Measurements from ENCODE around the gene GNB2. TPM values are rescaled to one million over a fixed set of nuclear protein-coding genes. Genes with fewer than 3 reads are reported as not detected.
"Not testable (repeated sequence)": the region's sequence is repeated elsewhere in the genome, so short reads cannot be mapped to it uniquely, and the experiment has no call there.

Gene GNB2
- total and polyA plus RNA-seq, 5 donors: 115 to 160 (median 131) TPM

DNA sequence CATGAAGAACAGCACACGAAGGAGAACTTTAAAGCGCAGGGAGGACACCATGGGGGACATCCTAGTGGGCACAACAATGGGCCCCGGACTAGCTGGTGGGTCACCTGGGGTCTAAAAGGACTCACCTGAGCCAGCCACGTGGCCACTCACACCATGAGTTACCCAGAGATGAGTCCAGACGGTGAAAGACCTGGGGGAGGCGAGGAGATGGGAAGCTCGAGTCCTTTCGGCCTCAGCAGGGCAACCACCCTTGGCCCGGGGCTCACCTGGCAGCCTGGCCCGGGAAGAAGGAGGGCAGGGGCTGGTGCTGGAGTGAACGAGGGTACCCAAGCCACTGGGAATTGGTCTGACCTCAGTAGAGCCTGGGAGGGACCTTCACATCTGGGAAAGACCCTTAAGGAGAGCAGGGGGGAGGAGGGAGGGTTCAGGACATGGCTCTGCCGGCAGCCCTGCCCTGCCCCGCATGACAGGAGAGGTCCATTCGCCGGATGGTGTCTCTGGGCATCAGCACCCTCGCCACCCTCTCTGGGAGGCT lies 14.9 kb downstream of the GNB2 start:
- DNase-seq (no peak), ATAC-seq (no peak)
- no peaks in the 10 kb centered on the region for H3K27me3 ChIP-seq (ENCODE audit: control insufficient read depth, insufficient read depth)
- no peak overlapping the region for H3K4me3 ChIP-seq (ENCODE audit: low read length)
- H3K4me1 ChIP-seq (ENCODE audit: control insufficient read depth, insufficient read depth, low read length): peaks cover 6% of the 10 kb centered on the region
- H3K9me3 ChIP-seq (ENCODE audit: control insufficient read depth, low read length): no peaks in the 10 kb centered on the region
- intact Hi-C loops (cut with DNase I): loop anchor here in 2 of 4 donors (10.0 kb wide), 4 partner anchors 84 to 224 kb away; partner anchors contain the start of genes PCOLCE (in 1 of the 2), SPACDR (in 1 of the 2) and TSC22D4 (in 1 of the 2)
- 78% methylated on average over 16 of the region's 16 CpGs for WGBS
- no peak overlapping the region for H3K27ac ChIP-seq (ENCODE audit: low read length)

DNA sequence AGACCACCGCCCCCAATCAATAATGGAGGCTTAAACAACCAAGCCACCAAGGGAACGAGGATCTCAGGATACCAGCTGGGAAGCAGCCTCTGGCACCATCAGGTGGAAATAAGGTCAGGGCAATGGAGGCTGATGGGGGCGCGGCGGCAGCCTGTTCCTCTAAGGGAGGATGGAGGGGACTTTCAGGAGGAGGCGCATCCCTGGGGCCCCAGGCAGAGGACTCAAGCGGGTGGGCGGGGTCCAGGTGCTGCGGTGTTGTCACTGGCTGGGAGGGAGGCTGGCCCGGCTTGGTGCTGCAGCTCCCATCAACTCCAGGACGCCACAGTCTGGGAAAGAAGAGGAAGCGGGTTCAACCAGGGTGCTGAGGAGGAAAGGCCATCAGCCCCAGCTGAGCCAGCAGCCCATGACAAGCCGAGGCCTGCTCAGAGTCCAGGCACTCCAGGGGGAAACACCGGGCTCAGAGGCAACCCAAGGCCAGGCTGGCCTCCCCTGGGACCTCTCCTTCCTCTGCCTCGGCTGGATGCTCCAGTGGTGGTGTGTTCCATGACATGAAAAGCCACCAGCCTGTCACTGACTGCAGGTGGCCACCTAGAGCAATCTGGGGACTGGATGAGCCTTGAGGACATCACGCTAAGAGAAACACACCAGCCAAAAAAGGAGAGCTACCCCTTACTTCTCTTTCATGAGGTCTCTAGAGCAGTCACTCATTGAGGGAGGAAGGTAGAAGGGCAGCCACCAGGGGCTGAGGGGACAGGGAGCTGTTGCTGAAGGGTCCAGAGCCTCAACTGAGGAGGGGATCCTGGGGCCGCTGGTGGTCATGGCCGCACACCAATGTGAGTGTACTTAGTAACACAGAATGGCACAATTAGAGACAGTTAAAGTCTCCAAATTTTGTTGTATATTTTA lies 15.9 kb downstream of the GNB2 start:
- Histone ChIP-seq H3K4me3 (ENCODE audit: low read length) (no peak overlapping the region), H3K4me1 (ENCODE audit: control insufficient read depth, insufficient read depth, low read length) (peaks cover 6% of the 10 kb centered on the region), H3K27ac (ENCODE audit: low read length) (no peak overlapping the region), H3K27me3 (ENCODE audit: control insufficient read depth, insufficient read depth) (no peaks in the 10 kb centered on the region), H3K9me3 (ENCODE audit: control insufficient read depth, low read length) (no peaks in the 10 kb centered on the region)
- intact Hi-C loops (cut with DNase I): loop anchor here (5.0 to 10.0 kb wide), 7 partner anchors 67 to 225 kb away; partner anchors contain the start of genes SPACDR (in 3 of the 4), PCOLCE (in 1 of the 4), SLC12A9 (in 1 of the 4) and TSC22D4 (in 1 of the 4)
- ATAC-seq: no peak
- DNase-seq: no peak
- WGBS: 80% methylated on average over 18 of the region's 18 CpGs

DNA sequence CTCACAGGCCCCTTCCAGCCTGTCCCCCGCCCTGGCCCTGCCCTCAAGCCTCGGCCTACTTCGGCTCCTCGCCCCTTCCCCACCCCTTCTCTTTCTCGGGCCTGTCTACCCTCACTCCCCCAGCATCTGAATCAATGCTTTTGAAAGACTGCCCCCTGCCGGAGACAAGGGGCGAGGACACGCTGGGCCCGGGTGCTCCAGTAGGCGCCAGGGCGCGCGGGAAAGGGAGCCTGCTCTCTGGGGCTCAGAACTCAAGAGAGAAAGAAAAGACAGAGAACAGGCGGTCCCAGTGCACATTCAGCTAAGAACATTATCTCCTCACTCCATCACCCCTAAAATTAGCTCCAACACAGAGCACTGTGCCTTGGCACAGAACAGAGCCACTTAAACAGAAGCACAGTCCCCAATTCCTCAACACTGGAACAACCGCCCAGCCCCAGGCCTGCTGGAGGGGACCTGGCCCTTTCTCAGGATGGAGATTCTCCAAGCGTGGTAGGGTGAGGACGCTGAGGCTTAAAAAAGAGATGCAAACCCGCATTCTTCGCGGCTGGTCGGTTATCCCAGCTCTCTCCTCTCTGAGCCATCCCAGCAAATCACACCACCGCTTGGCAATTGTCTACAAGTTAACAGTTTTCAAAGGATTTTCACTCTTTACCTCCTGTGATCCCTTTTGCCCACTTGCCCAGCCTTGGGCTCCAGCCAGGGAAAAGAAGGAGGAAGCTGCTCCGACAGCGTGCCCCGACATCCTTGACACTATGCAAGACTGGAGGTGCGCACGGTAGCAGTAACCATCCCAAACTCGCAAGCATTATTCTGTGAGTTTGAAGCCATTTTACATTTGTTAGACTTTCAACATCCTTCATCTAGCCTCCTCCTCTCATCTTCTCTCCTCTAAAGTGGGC lies 18.4 kb downstream of the GNB2 start:
- peaks cover 6% of the 10 kb centered on the region for H3K4me1 ChIP-seq (ENCODE audit: control insufficient read depth, insufficient read depth, low read length)
- intact Hi-C loops (cut with DNase I): loop anchor here (5.0 to 10.0 kb wide), 4 partner anchors 70 to 227 kb away; partner anchors contain the start of genes SPACDR (in 2 of the 4) and SLC12A9 (in 1 of the 4)
- H3K27ac ChIP-seq (ENCODE audit: low read length): peak overlapping the region; percentile 1

DNA sequence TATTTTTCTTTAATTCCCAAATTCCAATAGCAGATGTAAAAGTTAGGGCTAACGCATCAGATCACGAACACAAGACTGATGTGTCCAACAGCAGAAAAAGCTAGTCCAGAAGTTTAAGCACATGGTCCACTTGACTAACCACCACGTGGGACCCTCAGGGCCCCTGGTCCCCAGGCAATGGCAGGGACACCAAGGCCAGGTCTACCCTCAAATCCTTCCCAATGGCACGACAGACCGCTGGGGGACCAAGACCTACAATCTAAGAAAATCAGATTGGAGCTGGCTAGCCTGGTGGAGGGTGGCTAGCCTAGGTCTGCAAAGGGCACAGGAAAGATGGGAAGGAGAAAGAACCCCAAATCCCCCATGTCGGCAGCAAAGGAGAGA lies 19.0 kb downstream of the GNB2 start:
- intact Hi-C loops (cut with DNase I): loop anchor here (5.0 to 10.0 kb wide), 4 partner anchors 70 to 228 kb away; partner anchors contain the start of genes SPACDR (in 2 of the 4) and SLC12A9 (in 1 of the 4)
- 46% methylated on average over 6 of the region's 6 CpGs for WGBS
- no peak overlapping the region for H3K27ac ChIP-seq (ENCODE audit: low read length)

More for the DNA sequence above, 18.4 kb downstream of the GNB2 start:
- Histone ChIP-seq H3K4me3 (ENCODE audit: low read length) (no peak overlapping the region), H3K27me3 (ENCODE audit: control insufficient read depth, insufficient read depth) (no peaks in the 10 kb centered on the region), H3K9me3 (ENCODE audit: control insufficient read depth, low read length) (no peaks in the 10 kb centered on the region)
- WGBS: 21% methylated on average over 28 of the region's 28 CpGs
- DNase-seq: peak; percentile 77 to 92 (median 92)
- ATAC-seq: peak; percentile 82 to 84

DNA sequence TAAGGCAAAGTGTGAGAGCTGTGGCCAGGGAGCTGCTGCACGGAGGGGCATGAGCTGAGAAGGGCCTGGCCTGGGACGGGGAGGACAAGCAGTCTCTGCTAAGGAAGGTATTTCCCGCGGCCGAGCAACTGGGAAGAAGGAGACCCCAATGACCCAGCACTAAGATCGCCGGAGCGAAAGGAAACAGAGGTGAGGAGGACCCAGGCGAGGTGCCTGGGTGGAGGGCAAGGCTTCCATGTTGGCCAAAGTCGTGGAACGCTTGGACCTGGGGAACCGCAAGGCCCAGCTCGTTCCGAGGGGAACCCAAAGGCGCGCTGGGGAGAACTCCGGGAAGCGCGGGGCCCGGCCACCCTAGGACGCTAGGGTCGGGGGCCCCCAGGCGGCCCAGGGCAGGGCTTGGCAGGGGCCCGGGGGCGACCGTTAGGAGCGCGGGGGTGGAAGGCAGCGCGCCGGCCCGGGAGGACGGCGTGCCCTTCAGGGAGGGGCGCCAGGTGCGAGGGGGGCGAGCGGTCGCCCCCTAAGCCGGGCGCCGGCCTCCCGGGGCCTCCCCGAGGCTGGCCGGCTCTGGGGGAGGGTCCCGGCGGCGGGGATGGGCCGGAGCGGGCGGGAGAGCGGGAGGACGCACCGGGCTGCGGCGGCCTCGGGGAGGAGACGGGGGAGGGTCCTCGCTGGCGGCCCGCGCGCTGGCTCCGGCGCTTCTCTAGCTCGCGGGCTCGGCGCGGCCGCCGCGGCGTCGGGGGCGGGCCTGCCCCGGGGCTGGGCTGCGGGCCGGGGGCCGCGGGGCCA lies 20.0 kb downstream of the GNB2 start:
- H3K9me3 ChIP-seq (ENCODE audit: control insufficient read depth, low read length): no peaks in the 10 kb centered on the region
- H3K27ac ChIP-seq (ENCODE audit: low read length): peak overlapping the region; percentile 40
- no peaks in the 10 kb centered on the region for H3K27me3 ChIP-seq (ENCODE audit: control insufficient read depth, insufficient read depth)
- peak overlapping the region; percentile 83 for H3K4me3 ChIP-seq (ENCODE audit: low read length)
- ATAC-seq (peak; percentile 1 to 3), DNase-seq (peak in 2 of 3 donors; percentile 22 to 76)
- H3K4me1 ChIP-seq (ENCODE audit: control insufficient read depth, insufficient read depth, low read length): peaks cover 6% of the 10 kb centered on the region
- intact Hi-C loops (cut with DNase I): loop anchor here (5.0 to 10.0 kb wide), 4 partner anchors 71 to 229 kb away; partner anchors contain the start of genes SPACDR (in 2 of the 4) and SLC12A9 (in 1 of the 4)
- WGBS: under 1% methylated on average over 80 of the region's 81 CpGs

More for the DNA sequence above, 19.0 kb downstream of the GNB2 start:
- DNase-seq (peak in 1 of 3 donors; percentile 13), ATAC-seq (no peak)
- Histone ChIP-seq H3K4me1 (ENCODE audit: control insufficient read depth, insufficient read depth, low read length) (peaks cover 6% of the 10 kb centered on the region), H3K27me3 (ENCODE audit: control insufficient read depth, insufficient read depth) (no peaks in the 10 kb centered on the region), H3K4me3 (ENCODE audit: low read length) (peak overlapping the region; percentile 83), H3K9me3 (ENCODE audit: control insufficient read depth, low read length) (no peaks in the 10 kb centered on the region)

DNA sequence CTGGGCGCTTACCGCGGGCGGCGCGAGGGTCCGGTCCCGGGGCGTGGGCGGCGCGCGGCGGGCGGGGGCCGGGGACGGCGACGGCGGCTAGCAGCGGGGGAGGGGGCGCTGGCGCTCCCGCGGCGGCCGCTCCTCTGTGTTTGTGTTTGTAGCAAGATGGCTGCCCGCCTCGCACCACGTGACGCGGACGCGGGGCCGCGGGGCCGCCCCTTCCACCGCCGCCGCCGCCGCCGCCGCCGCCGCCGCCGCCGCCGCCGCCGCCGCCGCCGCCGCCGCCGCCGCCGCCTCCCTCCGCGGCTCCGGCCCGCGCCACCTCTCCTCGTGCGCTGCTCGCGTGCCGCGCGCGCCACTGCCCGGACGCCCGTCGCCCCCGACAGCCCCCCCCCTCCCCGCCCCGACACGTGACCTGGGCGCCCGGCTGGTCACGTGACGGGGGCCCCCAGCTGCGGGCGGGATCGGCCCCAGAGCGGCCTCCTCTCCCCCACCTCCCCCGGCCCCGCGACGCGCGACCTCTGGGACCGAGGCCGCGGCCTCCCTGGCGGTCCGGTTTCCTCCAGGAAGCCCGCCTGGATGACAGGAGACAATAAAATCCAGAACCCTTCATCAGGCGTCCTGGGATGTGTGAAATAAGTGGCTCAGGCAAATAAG lies 20.7 kb downstream of the GNB2 start, which contains the start of gene GIGYF1:
Gene GIGYF1, minus strand, starts transcription at position 153 of the 648 bp plus-strand sequence. CDS start 6,012 bp downstream, outside the sequence.
- ATAC-seq (peak; percentile 55 to 70), DNase-seq (peak; percentile 82 to 93 (median 90))
- H3K27ac ChIP-seq (ENCODE audit: low read length): peak within 1 kb of the TSS; percentile 40
- no peaks in the 10 kb centered on the region for H3K9me3 ChIP-seq (ENCODE audit: control insufficient read depth, low read length)
- H3K4me1 ChIP-seq (ENCODE audit: control insufficient read depth, insufficient read depth, low read length): peaks cover 6% of the 10 kb centered on the region
- intact Hi-C loops (cut with DNase I): loop anchor here (5.0 to 10.0 kb wide), 4 partner anchors 72 to 229 kb away; partner anchors contain the start of genes SPACDR (in 2 of the 4) and SLC12A9 (in 1 of the 4)
- no peaks in the 10 kb centered on the region for H3K27me3 ChIP-seq (ENCODE audit: control insufficient read depth, insufficient read depth)
- WGBS: under 1% methylated on average over 65 of the region's 102 CpGs
- peak within 1 kb of the TSS; percentile 83 for H3K4me3 ChIP-seq (ENCODE audit: low read length)

DNA sequence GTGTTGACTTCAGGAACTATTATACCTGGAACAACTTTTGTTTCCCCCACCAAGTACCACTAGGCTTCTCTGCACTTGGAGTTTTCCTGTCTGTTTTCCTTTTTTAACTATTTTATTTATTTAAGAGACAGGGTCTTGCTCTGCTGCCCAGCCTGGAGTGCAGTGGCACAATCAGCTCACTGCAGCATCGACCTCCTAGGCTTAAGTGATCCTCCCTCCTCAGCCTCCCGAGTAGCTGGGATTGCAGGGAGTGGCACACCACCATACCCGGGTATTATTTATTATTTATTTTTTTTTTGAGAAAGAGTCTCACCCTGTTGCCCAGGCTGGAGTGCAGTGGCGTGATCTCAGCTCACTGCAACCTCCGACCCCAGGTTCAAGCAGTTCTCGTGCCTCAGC lies 22.6 kb downstream of the GNB2 start:
- WGBS: 82% methylated on average over 6 of the region's 6 CpGs
- no peaks in the 10 kb centered on the region for H3K9me3 ChIP-seq (ENCODE audit: control insufficient read depth, low read length)
- DNase-seq: no peak
- peaks cover 3% of the 10 kb centered on the region for H3K4me1 ChIP-seq (ENCODE audit: control insufficient read depth, insufficient read depth, low read length)
- intact Hi-C loops (cut with DNase I): loop anchor here in 3 of 4 donors (10.0 kb wide), 2 partner anchors 159 to 231 kb away; partner anchors contain the start of genes SPACDR (in 2 of the 3) and SLC12A9 (in 1 of the 3)
- H3K4me3 ChIP-seq (ENCODE audit: low read length): no peak overlapping the region
- no peaks in the 10 kb centered on the region for H3K27me3 ChIP-seq (ENCODE audit: control insufficient read depth, insufficient read depth)
- ATAC-seq: no peak
- no peak overlapping the region for H3K27ac ChIP-seq (ENCODE audit: low read length)

DNA sequence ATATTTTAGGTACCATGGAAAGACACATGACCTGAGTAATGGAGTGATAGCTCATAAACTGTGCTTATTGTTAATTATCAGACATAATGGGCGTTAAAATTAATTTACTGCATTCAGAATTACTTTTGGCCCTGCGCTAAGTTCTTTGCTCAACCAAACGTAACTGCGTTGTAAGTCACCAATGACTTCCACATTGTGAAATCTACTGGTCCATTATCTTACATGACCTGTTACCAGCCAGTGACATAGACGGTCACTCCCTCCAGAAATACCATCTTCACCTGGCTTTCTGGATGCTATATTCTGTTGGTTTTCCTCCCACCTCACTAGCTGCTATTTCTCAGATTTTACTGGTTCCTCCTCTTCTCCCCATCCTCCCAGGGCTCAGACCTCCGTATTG lies 25.5 kb downstream of the GNB2 start:
- Histone ChIP-seq H3K4me3 (ENCODE audit: low read length) (no peak overlapping the region), H3K27me3 (ENCODE audit: control insufficient read depth, insufficient read depth) (no peaks in the 10 kb centered on the region), H3K4me1 (ENCODE audit: control insufficient read depth, insufficient read depth, low read length) (no peaks in the 10 kb centered on the region), H3K9me3 (ENCODE audit: control insufficient read depth, low read length) (no peaks in the 10 kb centered on the region), H3K27ac (ENCODE audit: low read length) (no peak overlapping the region)
- intact Hi-C loops (cut with DNase I): loop anchor here in 3 of 4 donors (10.0 kb wide), 2 partner anchors 156 to 234 kb away; partner anchors contain the start of genes SPACDR (in 2 of the 3) and SLC12A9 (in 1 of the 3)
- no peak for ATAC-seq
- WGBS: 64% methylated on average over 6 of the region's 6 CpGs
- DNase-seq: no peak

DNA sequence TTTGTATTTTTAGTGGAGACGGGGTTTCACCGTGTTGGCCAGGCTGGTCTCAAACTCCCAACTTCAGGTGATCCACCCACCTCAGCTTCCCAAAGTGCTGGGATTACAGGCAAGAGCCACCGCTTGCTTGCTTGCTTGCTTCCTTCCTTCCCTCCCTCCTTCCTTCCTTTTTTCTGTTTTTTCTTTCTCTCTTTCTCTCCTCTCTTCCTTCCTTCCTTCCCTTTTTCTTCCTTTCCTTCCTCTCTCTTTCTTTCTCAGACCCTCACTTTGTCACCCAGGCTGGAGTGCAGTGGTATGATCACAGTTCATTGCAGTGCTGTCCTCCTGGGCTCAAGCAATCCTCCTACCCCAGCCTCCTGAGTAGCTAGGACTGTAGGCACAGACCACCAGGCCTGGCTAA lies 27.5 kb downstream of the GNB2 start:
- H3K27ac ChIP-seq (ENCODE audit: low read length); H3K4me1 ChIP-seq (ENCODE audit: control insufficient read depth, insufficient read depth, low read length); H3K9me3 ChIP-seq (ENCODE audit: control insufficient read depth, low read length); H3K4me3 ChIP-seq (ENCODE audit: low read length); intact Hi-C loops (cut with DNase I); H3K27me3 ChIP-seq (ENCODE audit: control insufficient read depth, insufficient read depth); DNase-seq; ATAC-seq: not testable (repeated sequence)
- WGBS: 50% methylated on average over 3 of the region's 3 CpGs

Measured in right cardiac atrium (tissue), 5 donors.